MCF 10A (cell line): ENCODE results near the gene BRD7. TPM values are rescaled to one million over a fixed set of nuclear protein-coding genes. Genes with fewer than 3 reads are reported as not detected.

Experiments used
- BruUV-seq: library from RNA; stranded (reverse); fragments of 400-500 nt; replicated peaks from 2 replicates; lab custom pipeline; 2021; lab: Mats Ljungman, UMichigan
- CTCF ChIA-PET: fragments of 300-600 bp; sonication (Branson Sonifier 250); formaldehyde crosslinking; extraction: SDS; loops from one replicate; lab custom pipeline; 2021; ENCODE audit warnings: antibody characterized with exemption, inconsistent platforms; lab: Yijun Ruan, JAX
- POLR2A ChIA-PET: fragments of 300-600, 350-650 bp; sonication (Branson Sonifier 250); formaldehyde crosslinking; extraction: SDS; loops from one replicate; lab custom pipeline; 2020; ENCODE audit warnings: antibody characterized with exemption, inconsistent platforms; lab: Yijun Ruan, JAX
- DNase-seq: peaks from one replicate; pipeline ENCODE4 v3.0.0-alpha.2; 2018; ENCODE audit not compliant: unreplicated experiment
- H3K27ac Mint-ChIP-seq: one replicate; pipeline ENCODE4 v1.8.0; 2022; ENCODE audit warnings: mild to moderate bottlenecking, low read depth, mixed read lengths; ENCODE audit not compliant: unreplicated experiment
- H3K27me3 Mint-ChIP-seq: one replicate; pipeline ENCODE4 v1.8.0; 2022; ENCODE audit warnings: mixed read lengths; ENCODE audit not compliant: insufficient read depth, unreplicated experiment
- H3K36me3 Mint-ChIP-seq: one replicate; pipeline ENCODE4 v1.8.0; 2022; ENCODE audit warnings: mild to moderate bottlenecking, moderate library complexity, mixed read lengths; ENCODE audit not compliant: insufficient read depth, unreplicated experiment
- H3K4me1 Mint-ChIP-seq: one replicate; pipeline ENCODE4 v1.8.0; 2022; ENCODE audit warnings: mixed read lengths; ENCODE audit not compliant: insufficient read depth, unreplicated experiment
- H3K4me3 Mint-ChIP-seq: one replicate; pipeline ENCODE4 v1.8.0; 2022; ENCODE audit warnings: mild to moderate bottlenecking, moderate library complexity, mixed read lengths; ENCODE audit not compliant: unreplicated experiment
- H3K9me3 Mint-ChIP-seq: one replicate; pipeline ENCODE4 v1.8.0; 2022; ENCODE audit warnings: mixed read lengths; ENCODE audit not compliant: unreplicated experiment
- CTCF ChIP-seq: fragments of 200-600 bp; IDR thresholded peaks from one replicate; pipeline ENCODE4 v1.8.0; 2022; ENCODE audit warnings: antibody characterized with exemption, mild to moderate bottlenecking; ENCODE audit not compliant: unreplicated experiment
- intact Hi-C: fragments of 100-400 bp; cut with micrococcal nuclease; formaldehyde crosslinking; loops from 2 replicates; pipeline ENCODE4 v1.14.1; 2022
- total RNA-seq: library from RNA; stranded (reverse); gene quantifications from 2 replicates; pipeline ENCODE4 v1.2.3, GENCODE V29; 2022

The BRD7 gene
- total RNA-seq, 1 experiment from 2014 or later: 75.9 TPM

GRCh38 chr16:50274326-50275097, 94.3 kb downstream of the BRD7 start:
- Mint-ChIP-seq H3K4me1 (no peaks in the 10 kb centered on the region), H3K27ac (no peak overlapping the region), H3K27me3 (no peaks in the 10 kb centered on the region), H3K36me3 (no peaks in the 10 kb centered on the region), H3K9me3 (no peaks in the 10 kb centered on the region), H3K4me3 (no peak overlapping the region)
- no peak for DNase-seq
- TF ChIP-seq CTCF: no peak
- CTCF ChIA-PET: interaction anchor here (0.7 to 1.3 kb wide), 6 partner anchors 9 to 532 kb away, joined by 3 to 5 read pairs (median 3); no protein-coding TSS in a partner anchor
- POLR2A ChIA-PET: no interaction called here
- intact Hi-C loops: no loop called here
- no TSS peak for BruUV-seq

GRCh38 chr16:50273888-50274325, 94.9 kb downstream of the BRD7 start:
- intact Hi-C loops: no loop called here
- Mint-ChIP-seq H3K9me3 (no peaks in the 10 kb centered on the region), H3K27me3 (no peaks in the 10 kb centered on the region), H3K36me3 (no peaks in the 10 kb centered on the region), H3K4me3 (no peak overlapping the region), H3K27ac (no peak overlapping the region), H3K4me1 (no peaks in the 10 kb centered on the region)
- no peak for TF ChIP-seq CTCF
- CTCF ChIA-PET: interaction anchor here (0.5 to 1.3 kb wide), 5 partner anchors 11 to 392 kb away, joined by 3 to 5 read pairs (median 3); no protein-coding TSS in a partner anchor
- DNase-seq: no peak
- POLR2A ChIA-PET: no interaction called here
- BruUV-seq: no TSS peak

GRCh38 chr16:50273382-50273690, 95.5 kb downstream of the BRD7 start:
- CTCF ChIA-PET: interaction anchor here (0.6 to 1.3 kb wide), 6 partner anchors 10 to 548 kb away, joined by 3 to 5 read pairs (median 3); no protein-coding TSS in a partner anchor
- H3K27ac Mint-ChIP-seq: no peak overlapping the region
- no peaks in the 10 kb centered on the region for H3K4me1 Mint-ChIP-seq
- no peak overlapping the region for H3K4me3 Mint-ChIP-seq
- H3K27me3 Mint-ChIP-seq: no peaks in the 10 kb centered on the region
- POLR2A ChIA-PET: no interaction called here
- TF ChIP-seq CTCF: no peak
- no peaks in the 10 kb centered on the region for H3K36me3 Mint-ChIP-seq
- H3K9me3 Mint-ChIP-seq: no peaks in the 10 kb centered on the region
- no peak for DNase-seq
- intact Hi-C loops: no loop called here
- no TSS peak for BruUV-seq

GRCh38 chr16:50272687-50273381, 96.0 kb downstream of the BRD7 start:
- no peaks in the 10 kb centered on the region for H3K27me3 Mint-ChIP-seq
- CTCF ChIA-PET: interaction anchor here (0.6 to 1.3 kb wide), 8 partner anchors 9 to 548 kb away, joined by 3 to 5 read pairs (median 3); partner anchors contain the start of gene CNEP1R1
- no TSS peak for BruUV-seq
- H3K27ac Mint-ChIP-seq: no peak overlapping the region
- no peaks in the 10 kb centered on the region for H3K36me3 Mint-ChIP-seq
- DNase-seq: no peak
- POLR2A ChIA-PET: no interaction called here
- H3K4me1 Mint-ChIP-seq: no peaks in the 10 kb centered on the region
- TF ChIP-seq CTCF: no peak
- intact Hi-C loops: no loop called here
- no peak overlapping the region for H3K4me3 Mint-ChIP-seq
- H3K9me3 Mint-ChIP-seq: no peaks in the 10 kb centered on the region
